Esophagus muscularis mucosa (tissue), 4 donors: ENCODE results near the gene RFNG. TPM values are rescaled to one million over a fixed set of nuclear protein-coding genes. Genes with fewer than 3 reads are reported as not detected.

Source experiments
- DNase-seq: peaks from one replicate; pipeline ENCODE4 v3.0.0-alpha.2; 2017; ENCODE audit errors: extremely low spot score
- H3K27ac ChIP-seq, 4 donors: fragments of 200-600 bp; sonication (generic); replicated peaks in 1 of 4; 1 replicate in 3 of 4; 2 replicates in 1 of 4; pipeline ENCODE4 v1.5.1; 2016 to 2019; ENCODE audit warnings: mild to moderate bottlenecking in 1 of 4
- H3K27me3 ChIP-seq, 4 donors: fragments of 200-600 bp; sonication (generic); one replicate each; pipeline versions ENCODE4 v1.5.1 to v1.6.0; 2016 to 2019
- H3K36me3 ChIP-seq, 4 donors: fragments of 200-600 bp; sonication (generic); one replicate each; pipeline ENCODE4 v1.5.1; 2016 to 2019
- H3K4me1 ChIP-seq, 4 donors: fragments of 200-600 bp; sonication (generic); one replicate each; pipeline ENCODE4 v1.5.1; 2016 to 2019
- H3K4me3 ChIP-seq, 4 donors: fragments of 200-600 bp; sonication (generic); 1 replicate in 2 of 4; 2 replicates in 2 of 4; pipeline ENCODE4 v1.5.1; 2016 to 2019; ENCODE audit warnings: mild to moderate bottlenecking in 4 of 4, moderate library complexity in 1 of 4
- H3K9me3 ChIP-seq, 4 donors: fragments of 200-600 bp; sonication (generic); 1 replicate in 3 of 4; 2 replicates in 1 of 4; pipeline ENCODE4 v1.5.1; 2016 to 2019
- CTCF ChIP-seq, 3 experiments: fragments of 200-600 bp in 2 of 3; fragments of 450-650 bp in 1 of 3; sonication (generic) in 2 of 3; IDR thresholded peaks; one replicate each; pipeline ENCODE4 v1.5.1; 2017 to 2019; ENCODE audit warnings: antibody characterized with exemption in 3 of 3, mild to moderate bottlenecking in 2 of 3, moderate library complexity in 1 of 3
- EP300 ChIP-seq: sonication (generic); formaldehyde crosslinking; IDR thresholded peaks from one replicate; pipeline ENCODE4 v1.6.1; 2017; ENCODE audit warnings: antibody characterized with exemption
- POLR2A ChIP-seq: fragments of 450-650 bp; IDR thresholded peaks from one replicate; pipeline ENCODE4 v1.6.1; 2017; ENCODE audit warnings: antibody characterized with exemption, moderate library complexity, mild to moderate bottlenecking, low read depth
- POLR2AphosphoS5 ChIP-seq, 2 donors: sonication (generic); formaldehyde crosslinking; IDR thresholded peaks; one replicate each; pipeline ENCODE4 v1.6.1; 2017; ENCODE audit warnings: antibody characterized with exemption in 2 of 2
- WGBS: methylation state at CpG from one replicate; pipeline ENCODE4 v1.1.5; 2018; 5-methylcytosine and 5-hydroxymethylcytosine counted together
- intact Hi-C: fragments of 100-400 bp; cut with DNase I; formaldehyde crosslinking; loops from one replicate; pipeline ENCODE4 v1.15.1; 2023
- total RNA-seq, 4 donors: library from RNA; depleted of rRNA; stranded (reverse); fragments of >200 nt; gene quantifications; one replicate each; pipeline versions ENCODE4 v1.1.0 to v1.2.1, GENCODE V29; 2016

The RFNG gene
- total RNA-seq, 4 donors from 2014 or later: 32.4 to 54.8 (median 42.5) TPM

GRCh38 chr17:82012261-82012639 is 39.4 kb downstream of the RFNG start:
- intact Hi-C loops: no loop called here
- TF ChIP-seq POLR2AphosphoS5 (IDR thresholded peaks at IDR 0.05) (no peak), EP300 (no peak), POLR2A (no peak), CTCF (IDR thresholded peaks at IDR 0.05) (no peak)
- Histone ChIP-seq H3K4me3 (no peak overlapping the region), H3K36me3 (peaks cover under 1 to 43% (median 23%) of the 10 kb centered on the region in 4 donors), H3K9me3 (no peaks in the 10 kb centered on the region), H3K27me3 (no peaks in the 10 kb centered on the region), H3K4me1 (peaks cover 0 to 17% (median 0%) of the 10 kb centered on the region in 4 donors), H3K27ac (no peak overlapping the region)
- 80% methylated on average over 15 of the region's 20 CpGs for WGBS
- DNase-seq: no peak

- H3K36me3 ChIP-seq: peaks cover 0 to 39% (median 21%) of the 10 kb centered on the region in 4 donors
- H3K4me3 ChIP-seq: no peak overlapping the region
- H3K4me1 ChIP-seq: peaks cover 2 to 18% (median 4%) of the 10 kb centered on the region in 4 donors
- no peaks in the 10 kb centered on the region for H3K9me3 ChIP-seq
- WGBS: 93% methylated on average over 11 of the region's 19 CpGs
- no peaks in the 10 kb centered on the region for H3K27me3 ChIP-seq
- DNase-seq: no peak
- intact Hi-C loops: no loop called here
- TF ChIP-seq POLR2AphosphoS5 (IDR thresholded peaks at IDR 0.05) (no peak), EP300 (no peak), POLR2A (no peak), CTCF (IDR thresholded peaks at IDR 0.05) (no peak)
- no peak overlapping the region for H3K27ac ChIP-seq
Observed at GRCh38 chr17:82011617-82012187, 39.9 kb downstream of the RFNG start.

- peaks cover 11 to 22% (median 12%) of the 10 kb centered on the region in 4 donors for H3K4me1 ChIP-seq
- H3K27ac ChIP-seq: no peak overlapping the region
- H3K27me3 ChIP-seq: no peaks in the 10 kb centered on the region
- intact Hi-C loops: no loop called here
- 97% methylated on average over 25 of the region's 39 CpGs for WGBS
- TF ChIP-seq EP300: no peak
- no peak for DNase-seq
- H3K9me3 ChIP-seq: no peaks in the 10 kb centered on the region
- peaks cover 0 to 39% (median 20%) of the 10 kb centered on the region in 4 donors for H3K36me3 ChIP-seq
- H3K4me3 ChIP-seq: no peak overlapping the region
Observed at GRCh38 chr17:82010575-82011525, 40.8 kb downstream of the RFNG start.

- Histone ChIP-seq H3K4me1 (peaks cover 17 to 27% (median 23%) of the 10 kb centered on the region in 4 donors), H3K4me3 (no peak overlapping the region), H3K36me3 (peaks cover 0 to 39% (median 20%) of the 10 kb centered on the region in 4 donors), H3K27me3 (no peaks in the 10 kb centered on the region), H3K9me3 (no peaks in the 10 kb centered on the region), H3K27ac (no peak overlapping the region)
- 74% methylated on average over 10 of the region's 15 CpGs for WGBS
- intact Hi-C loops: no loop called here
- no peak for DNase-seq
- TF ChIP-seq POLR2AphosphoS5 (IDR thresholded peaks at IDR 0.05) (no peak), CTCF (IDR thresholded peaks at IDR 0.05) (no peak), POLR2A (no peak), EP300 (no peak)
Observed at GRCh38 chr17:82009413-82009812, 42.2 kb downstream of the RFNG start.

- 93% methylated on average over 11 of the region's 28 CpGs for WGBS
- H3K36me3 ChIP-seq: peaks cover 0 to 39% (median 20%) of the 10 kb centered on the region in 4 donors
- H3K4me1 ChIP-seq: peaks cover 22 to 31% (median 25%) of the 10 kb centered on the region in 4 donors
- no peak overlapping the region for H3K4me3 ChIP-seq
- no peaks in the 10 kb centered on the region for H3K27me3 ChIP-seq
- TF ChIP-seq POLR2AphosphoS5 (IDR thresholded peaks at IDR 0.05) (no peak), EP300 (no peak), POLR2A (no peak), CTCF (IDR thresholded peaks at IDR 0.05) (no peak)
- intact Hi-C loops: no loop called here
- no peak overlapping the region for H3K27ac ChIP-seq
- no peak for DNase-seq
- no peaks in the 10 kb centered on the region for H3K9me3 ChIP-seq
Observed at GRCh38 chr17:82008941-82009405, 42.6 kb downstream of the RFNG start.
